ENCODE measurements around the gene COPS8.

DNA sequence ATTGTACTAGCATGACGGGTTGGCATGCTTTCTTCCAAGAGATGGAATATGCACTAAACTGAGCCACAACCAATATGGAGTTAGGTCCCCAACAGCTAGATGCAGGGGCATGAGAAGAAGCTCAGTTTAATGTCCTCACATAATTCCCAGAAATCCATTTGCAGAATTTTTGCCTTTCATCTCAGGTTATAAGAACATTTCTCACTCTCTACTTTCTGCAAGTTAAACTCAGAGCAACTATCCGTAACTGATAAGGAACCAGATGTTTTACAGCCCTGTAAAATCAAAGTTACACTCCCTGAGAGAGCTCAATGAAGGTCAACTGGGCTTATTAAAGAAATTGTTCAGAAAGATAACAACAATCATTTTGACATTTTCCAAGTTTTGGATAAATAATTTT is 30.7 kb downstream of the COPS8 start:
- no peak for TF ChIP-seq CTCF (IDR thresholded peaks at IDR 0.05)
- no peak for TF ChIP-seq ZNF219 (CRISPR knock-in tag; IDR thresholded peaks at IDR 0.05; ENCODE audit: borderline replicate concordance)
- TF ChIP-seq NFE2L1 (CRISPR knock-in tag; IDR thresholded peaks at IDR 0.05), result no peak
- TF ChIP-seq ZNF317 (CRISPR knock-in tag; IDR thresholded peaks at IDR 0.05; ENCODE audit: borderline replicate concordance, low read depth), result no peak
- TF ChIP-seq NR2C2 (CRISPR knock-in tag; IDR thresholded peaks at IDR 0.05), result no peak
- TF ChIP-seq TCF7 (CRISPR knock-in tag; IDR thresholded peaks at IDR 0.05; ENCODE audit: low read depth), result no peak
- no peak for TF ChIP-seq MAX (CRISPR knock-in tag; IDR thresholded peaks at IDR 0.05)

Measured in WTC11 (cell line).